ENCODE measurements around the gene RDX.
"Not testable (repeated sequence)": the region's sequence is repeated elsewhere in the genome, so short reads cannot be mapped to it uniquely, and the experiment has no call there.

The RDX gene

GRCh38 chr11:110208678-110209312 lies 87.6 kb downstream of the RDX start:
- not testable (repeated sequence) for ATAC-seq

DNA sequence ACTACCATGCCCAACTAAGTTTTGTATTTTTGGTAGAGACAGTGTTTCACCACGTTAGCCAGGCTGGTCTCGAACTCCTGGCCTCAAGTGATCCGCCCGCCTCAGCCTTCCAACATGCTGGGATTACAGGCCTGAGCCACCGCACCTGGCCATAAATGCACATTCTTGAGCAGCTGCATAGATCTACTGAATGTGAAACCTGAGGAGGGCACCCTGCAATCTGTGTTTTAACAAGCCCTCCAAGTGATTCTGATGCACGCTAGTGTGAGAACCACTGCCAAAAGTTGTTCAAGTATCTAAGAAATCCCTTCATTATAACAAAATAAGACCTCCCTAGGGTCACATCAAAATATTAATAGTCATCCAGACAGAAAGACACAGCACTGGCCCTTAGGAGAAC lies 89.3 kb downstream of the RDX start:
- peaks cover 6% of the 10 kb centered on the region for H3K4me1 Mint-ChIP-seq
- no peaks in the 10 kb centered on the region for H3K9me3 Mint-ChIP-seq
- H3K4me3 Mint-ChIP-seq = no peak overlapping the region
- H3K27ac Mint-ChIP-seq = no peak overlapping the region
- H3K27me3 Mint-ChIP-seq = peaks cover 20% of the 10 kb centered on the region
- no peaks in the 10 kb centered on the region for H3K36me3 Mint-ChIP-seq
- ATAC-seq = no peak

More at GRCh38 chr11:110208678-110209312, 87.6 kb downstream of the RDX start:
- not testable (repeated sequence) for H3K36me3 Mint-ChIP-seq, H3K27ac Mint-ChIP-seq, H3K4me1 Mint-ChIP-seq, H3K27me3 Mint-ChIP-seq, H3K9me3 Mint-ChIP-seq
- peak overlapping the region; percentile 76 for H3K4me3 Mint-ChIP-seq

DNA sequence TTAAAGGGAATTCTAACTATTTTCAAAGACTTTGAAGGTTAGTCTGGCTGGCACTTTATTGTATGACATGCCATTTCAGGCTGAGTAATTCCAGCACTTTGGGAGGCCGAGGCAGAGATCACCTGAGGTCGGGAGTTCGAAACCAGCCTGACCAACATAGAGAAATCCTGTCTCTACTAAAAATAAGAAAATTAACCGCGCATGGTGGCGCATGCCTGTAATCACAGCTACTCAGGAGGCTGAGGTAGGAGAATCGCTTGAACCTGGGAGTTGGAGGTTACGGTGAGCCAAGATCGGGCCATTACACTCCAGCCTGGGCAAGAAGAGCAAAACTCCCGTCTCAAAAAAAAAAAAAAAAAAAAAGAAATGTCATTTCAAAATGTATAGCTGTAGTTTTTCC lies 95.6 kb downstream of the RDX start:
- peaks cover 27% of the 10 kb centered on the region for H3K27me3 Mint-ChIP-seq

DNA sequence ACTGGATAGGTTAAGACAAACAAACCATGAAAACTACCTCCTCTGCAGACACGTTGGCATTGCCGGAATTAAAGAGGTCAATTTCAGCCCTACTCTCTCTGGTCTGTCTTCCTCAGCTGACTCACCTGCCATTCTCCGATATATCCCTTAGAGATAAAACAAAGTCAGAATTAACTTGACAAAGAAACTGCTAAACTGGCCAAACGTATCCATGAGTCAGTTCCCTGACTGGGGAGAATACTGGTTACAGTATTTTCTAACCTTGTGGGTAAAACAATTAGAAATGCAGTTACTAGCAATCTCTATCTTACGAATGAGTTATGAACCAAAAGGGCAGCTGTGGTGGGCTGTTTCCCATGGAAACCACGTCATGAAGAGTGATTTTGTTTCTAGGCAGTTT lies 96.2 kb downstream of the RDX start:
- Mint-ChIP-seq H3K27ac (no peak overlapping the region), H3K4me3 (no peak overlapping the region), H3K9me3 (no peaks in the 10 kb centered on the region), H3K27me3 (peaks cover 33% of the 10 kb centered on the region), H3K4me1 (peaks cover 6% of the 10 kb centered on the region), H3K36me3 (no peaks in the 10 kb centered on the region)
- ATAC-seq = no peak

More for the DNA sequence above, 95.6 kb downstream of the RDX start:
- ATAC-seq = no peak
- H3K4me1 Mint-ChIP-seq = peaks cover 6% of the 10 kb centered on the region
- H3K4me3 Mint-ChIP-seq = no peak overlapping the region
- no peaks in the 10 kb centered on the region for H3K36me3 Mint-ChIP-seq
- H3K9me3 Mint-ChIP-seq = no peaks in the 10 kb centered on the region
- H3K27ac Mint-ChIP-seq = no peak overlapping the region

- Mint-ChIP-seq H3K4me1 (peaks cover 6% of the 10 kb centered on the region), H3K4me3 (no peak overlapping the region), H3K36me3 (no peaks in the 10 kb centered on the region), H3K27me3 (peaks cover 38% of the 10 kb centered on the region), H3K27ac (no peak overlapping the region), H3K9me3 (no peaks in the 10 kb centered on the region)
- no peak for ATAC-seq
These were observed 97.0 kb downstream of the RDX start for GRCh38 chr11:110199184-110199981.

- no peak for ATAC-seq
- no peak overlapping the region for H3K27ac Mint-ChIP-seq
- H3K4me3 Mint-ChIP-seq = no peak overlapping the region
- H3K4me1 Mint-ChIP-seq = peaks cover 12% of the 10 kb centered on the region
- H3K27me3 Mint-ChIP-seq = peaks cover 35% of the 10 kb centered on the region
- H3K36me3 Mint-ChIP-seq = no peaks in the 10 kb centered on the region
- H3K9me3 Mint-ChIP-seq = peaks cover under 1% of the 10 kb centered on the region
These were observed 98.2 kb downstream of the RDX start for GRCh38 chr11:110198031-110198729.

GRCh38 chr11:110196884-110197420 lies 99.5 kb downstream of the RDX start:
- Mint-ChIP-seq H3K27me3 (peaks cover 27% of the 10 kb centered on the region), H3K27ac (peak overlapping the region; percentile 37), H3K36me3 (no peaks in the 10 kb centered on the region), H3K4me1 (peaks cover 24% of the 10 kb centered on the region), H3K9me3 (peaks cover 2% of the 10 kb centered on the region), H3K4me3 (no peak overlapping the region)
- ATAC-seq = no peak

DNA sequence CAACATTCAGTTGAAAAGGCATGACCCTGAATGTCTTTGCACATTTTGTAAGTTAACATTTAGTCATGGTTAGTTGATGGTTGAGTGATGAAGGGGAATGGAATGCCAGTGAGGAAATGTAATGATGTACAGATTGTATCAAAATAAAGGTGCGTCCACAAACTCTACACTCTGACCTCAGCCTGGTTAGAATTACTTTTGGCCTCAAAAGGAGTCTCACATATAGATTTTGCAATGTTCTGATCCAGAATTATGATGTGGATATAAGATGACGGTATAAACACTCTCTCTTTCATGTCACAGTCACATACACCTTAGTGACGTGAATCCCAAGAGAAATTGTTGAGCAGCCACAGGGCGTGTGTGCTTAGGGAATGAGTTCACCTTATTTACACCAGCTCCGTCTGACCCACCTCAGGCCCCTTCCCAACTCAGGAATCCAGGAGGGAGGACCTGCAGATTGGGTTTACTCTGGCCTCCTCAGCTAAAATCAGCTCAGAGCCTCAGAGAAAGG lies 100.1 kb downstream of the RDX start:
- no peak for ATAC-seq
- Mint-ChIP-seq H3K36me3 (peaks cover under 1% of the 10 kb centered on the region), H3K9me3 (peaks cover 2% of the 10 kb centered on the region), H3K4me1 (peaks cover 27% of the 10 kb centered on the region), H3K4me3 (no peak overlapping the region), H3K27me3 (peaks cover 28% of the 10 kb centered on the region), H3K27ac (no peak overlapping the region)

GRCh38 chr11:110194211-110194766 lies 102.1 kb downstream of the RDX start:
- H3K4me3 Mint-ChIP-seq, H3K27ac Mint-ChIP-seq, ATAC-seq: not testable (repeated sequence)
- Mint-ChIP-seq H3K36me3 (peaks cover 11% of the 10 kb centered on the region), H3K9me3 (peaks cover 11% of the 10 kb centered on the region), H3K4me1 (peaks cover 39% of the 10 kb centered on the region), H3K27me3 (peaks cover 42% of the 10 kb centered on the region)

DNA sequence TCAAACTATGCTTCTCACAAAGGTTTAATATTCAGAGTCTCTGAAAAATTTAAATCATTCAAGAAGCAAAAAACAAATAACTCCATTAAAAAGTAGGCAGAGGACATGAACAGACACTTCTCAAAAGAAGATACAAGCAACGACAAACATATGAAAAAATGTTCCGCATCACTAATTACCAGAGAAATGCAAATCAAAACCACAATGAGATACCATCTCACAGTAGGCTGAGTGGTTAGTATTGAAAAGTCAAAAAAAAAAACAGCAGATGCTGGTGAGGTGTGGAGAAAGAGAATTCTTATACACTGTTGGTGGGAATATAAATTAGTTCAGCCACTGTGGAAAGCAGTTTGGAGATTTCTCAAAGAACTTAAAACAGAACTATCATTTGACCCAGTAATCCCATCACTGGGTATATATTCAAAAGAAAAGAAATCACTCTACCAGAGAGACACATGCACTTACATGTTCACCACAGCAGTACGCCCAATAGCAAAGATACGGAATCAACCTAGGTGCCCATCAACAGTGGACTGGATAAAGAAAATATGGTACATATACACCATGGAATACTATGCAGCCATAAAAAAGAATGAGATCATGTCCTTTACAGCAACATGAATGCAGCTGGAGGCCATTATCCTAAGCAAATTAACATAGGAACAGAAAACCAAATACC lies 103.7 kb downstream of the RDX start:
- Mint-ChIP-seq H3K9me3 (peaks cover 11% of the 10 kb centered on the region), H3K27me3 (peaks cover 52% of the 10 kb centered on the region), H3K4me1 (peaks cover 40% of the 10 kb centered on the region), H3K36me3 (peaks cover 11% of the 10 kb centered on the region)
- ATAC-seq = peak; percentile 86
- H3K4me3 Mint-ChIP-seq, H3K27ac Mint-ChIP-seq: not testable (repeated sequence)

GRCh38 chr11:110190885-110191284 lies 105.5 kb downstream of the RDX start:
- ATAC-seq = peak; percentile 64

DNA sequence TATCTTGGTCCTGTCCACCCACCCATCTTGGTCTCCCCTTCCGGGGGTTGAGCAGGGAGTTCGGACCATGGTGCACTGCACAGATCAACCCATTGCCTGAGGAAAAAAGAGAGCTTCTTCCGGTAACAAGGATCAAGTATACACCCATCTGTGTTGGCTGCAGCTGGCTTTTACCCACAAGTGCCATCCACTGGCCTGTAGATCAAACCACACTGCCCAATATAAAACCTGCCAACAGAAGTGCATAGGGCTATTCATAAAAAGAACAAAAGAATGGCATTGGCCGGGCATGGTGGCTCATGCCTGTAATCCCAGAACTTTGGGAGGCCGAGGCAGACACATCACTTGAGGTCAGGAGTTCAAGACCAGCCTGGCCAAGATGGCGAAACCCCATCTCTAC lies 108.7 kb downstream of the RDX start:
- H3K36me3 Mint-ChIP-seq = peaks cover 11% of the 10 kb centered on the region
- H3K27ac Mint-ChIP-seq = no peak overlapping the region
- ATAC-seq = no peak
- peaks cover 9% of the 10 kb centered on the region for H3K9me3 Mint-ChIP-seq
- H3K4me3 Mint-ChIP-seq = no peak overlapping the region
- H3K27me3 Mint-ChIP-seq = peaks cover 63% of the 10 kb centered on the region
- H3K4me1 Mint-ChIP-seq = peaks cover 30% of the 10 kb centered on the region

More at GRCh38 chr11:110190885-110191284, 105.5 kb downstream of the RDX start:
- peaks cover 55% of the 10 kb centered on the region for H3K27me3 Mint-ChIP-seq
- H3K4me1 Mint-ChIP-seq = peaks cover 40% of the 10 kb centered on the region
- no peak overlapping the region for H3K4me3 Mint-ChIP-seq
- H3K9me3 Mint-ChIP-seq = peaks cover 11% of the 10 kb centered on the region
- H3K27ac Mint-ChIP-seq = peak overlapping the region; percentile 21
- H3K36me3 Mint-ChIP-seq = peaks cover 11% of the 10 kb centered on the region

GRCh38 chr11:110186867-110187266 lies 109.5 kb downstream of the RDX start:
- H3K4me1 Mint-ChIP-seq = peaks cover 21% of the 10 kb centered on the region
- ATAC-seq = no peak
- peaks cover 11% of the 10 kb centered on the region for H3K36me3 Mint-ChIP-seq
- peaks cover 63% of the 10 kb centered on the region for H3K27me3 Mint-ChIP-seq
- no peak overlapping the region for H3K27ac Mint-ChIP-seq
- H3K4me3 Mint-ChIP-seq = no peak overlapping the region
- H3K9me3 Mint-ChIP-seq = peaks cover 9% of the 10 kb centered on the region

- Mint-ChIP-seq H3K36me3 (peaks cover 11% of the 10 kb centered on the region), H3K4me1 (peaks cover 18% of the 10 kb centered on the region), H3K4me3 (no peak overlapping the region), H3K27ac (no peak overlapping the region), H3K27me3 (peaks cover 63% of the 10 kb centered on the region), H3K9me3 (peaks cover 9% of the 10 kb centered on the region)
- no peak for ATAC-seq
These were observed 110.0 kb downstream of the RDX start for GRCh38 chr11:110186456-110186855.
